SK-N-SH treated with all-trans-retinoic acid at 6 μM for 48 hours (cell line): Measurements from ENCODE around the gene CCDC17.

ENCODE experiments used
- RARB ChIP-seq: fragments of 250-450 bp; sonication (Bioruptor Pico); IDR thresholded peaks from 2 replicates; pipeline ENCODE4 v1.8.0; 2021; ENCODE audit warnings: mild to moderate bottlenecking, moderate library complexity
- ZC3H10 ChIP-seq: fragments of 250-450 bp; sonication (Bioruptor Pico); IDR thresholded peaks from 2 replicates; pipeline ENCODE4 v1.5.1; 2021; ENCODE audit warnings: mild to moderate bottlenecking, moderate library complexity
- TF ChIP-seq, protein P1 (sequence below): fragments of 250-450 bp; sonication (Bioruptor Pico); IDR thresholded peaks from 2 replicates; pipeline ENCODE4 v1.8.0; 2020; ENCODE audit warnings: mild to moderate bottlenecking, moderate library complexity, borderline replicate concordance

DNA sequence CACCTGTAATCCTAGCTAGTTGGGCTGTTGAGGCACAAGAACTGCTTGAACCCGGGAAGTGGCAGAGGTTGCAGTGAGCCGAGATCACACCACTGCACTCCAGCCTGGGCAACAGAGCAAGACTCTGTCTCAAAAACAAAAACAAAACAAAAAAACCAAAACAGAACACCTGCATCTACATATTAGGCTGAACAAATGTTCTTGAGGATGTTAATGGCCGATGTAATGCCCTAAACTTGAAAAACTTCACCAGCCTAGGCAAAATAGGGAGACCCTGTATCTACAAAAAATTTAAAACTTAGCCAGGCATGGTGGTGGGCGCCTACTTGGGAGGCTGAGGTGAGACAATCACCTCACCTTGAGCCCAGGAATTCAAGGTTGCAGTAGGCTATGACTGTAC lies 44.7 kb upstream of the CCDC17 start:
- TF ChIP-seq, protein P1, sequence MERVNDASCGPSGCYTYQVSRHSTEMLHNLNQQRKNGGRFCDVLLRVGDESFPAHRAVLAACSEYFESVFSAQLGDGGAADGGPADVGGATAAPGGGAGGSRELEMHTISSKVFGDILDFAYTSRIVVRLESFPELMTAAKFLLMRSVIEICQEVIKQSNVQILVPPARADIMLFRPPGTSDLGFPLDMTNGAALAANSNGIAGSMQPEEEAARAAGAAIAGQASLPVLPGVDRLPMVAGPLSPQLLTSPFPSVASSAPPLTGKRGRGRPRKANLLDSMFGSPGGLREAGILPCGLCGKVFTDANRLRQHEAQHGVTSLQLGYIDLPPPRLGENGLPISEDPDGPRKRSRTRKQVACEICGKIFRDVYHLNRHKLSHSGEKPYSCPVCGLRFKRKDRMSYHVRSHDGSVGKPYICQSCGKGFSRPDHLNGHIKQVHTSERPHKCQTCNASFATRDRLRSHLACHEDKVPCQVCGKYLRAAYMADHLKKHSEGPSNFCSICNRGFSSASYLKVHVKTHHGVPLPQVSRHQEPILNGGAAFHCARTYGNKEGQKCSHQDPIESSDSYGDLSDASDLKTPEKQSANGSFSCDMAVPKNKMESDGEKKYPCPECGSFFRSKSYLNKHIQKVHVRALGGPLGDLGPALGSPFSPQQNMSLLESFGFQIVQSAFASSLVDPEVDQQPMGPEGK (CRISPR knock-in tag): no peak
- TF ChIP-seq ZC3H10 (CRISPR knock-in tag): no peak
- TF ChIP-seq RARB (CRISPR knock-in tag): no peak
